Lower leg skin (tissue), 4 donors: ENCODE results near the gene CKM. TPM values are rescaled to one million over a fixed set of nuclear protein-coding genes. Genes with fewer than 3 reads are reported as not detected.

Experiments
- DNase-seq, 2 donors: peaks; one replicate each; pipeline ENCODE4 v3.0.0-alpha.2; 2019; ENCODE audit warnings: low spot score in 2 of 2
- H3K4me3 ChIP-seq: fragments of 200-600 bp; sonication (generic); 2 replicates; pipeline ENCODE4 v1.5.1; 2017; ENCODE audit warnings: mild to moderate bottlenecking, low read depth; ENCODE audit not compliant: poor library complexity, severe bottlenecking
- CTCF ChIP-seq, 3 donors: fragments of 450-650 bp; IDR thresholded peaks; one replicate each; pipeline ENCODE4 v1.5.1; 2016; ENCODE audit warnings: antibody characterized with exemption in 3 of 3, mild to moderate bottlenecking in 3 of 3, moderate library complexity in 2 of 3
- POLR2A ChIP-seq, 2 donors: fragments of 450-650 bp; IDR thresholded peaks; one replicate each; pipeline ENCODE4 v1.6.1; 2016 to 2017; ENCODE audit warnings: antibody characterized with exemption in 2 of 2, mild to moderate bottlenecking in 1 of 2, moderate library complexity in 1 of 2
- WGBS, 2 donors: methylation state at CpG; one replicate each; pipeline ENCODE4 v1.1.5; 2018; 5-methylcytosine and 5-hydroxymethylcytosine counted together
- intact Hi-C: fragments of 100-400 bp; cut with DNase I; formaldehyde crosslinking; loops from one replicate; pipeline ENCODE4 v1.15.0; 2023; ENCODE audit warnings: low total_unique reads
- total RNA-seq, 4 donors: library from RNA; depleted of rRNA; stranded (reverse); fragments of >200 nt; gene quantifications; one replicate each; pipeline ENCODE4 v1.1.0, GENCODE V29; 2016

Gene CKM
- total RNA-seq, 4 donors from 2014 or later = 0.13 to 2.9 (median 1.3) TPM; not detected in 1

- DNase-seq = no peak
- no peak overlapping the region for H3K4me3 ChIP-seq
- WGBS, 2 donors = 82 to 83% methylated on average over 10 of the region's 10 CpGs
- intact Hi-C loops = no loop called here
- TF ChIP-seq POLR2A (IDR thresholded peaks at IDR 0.05) (no peak), CTCF (IDR thresholded peaks at IDR 0.05) (no peak)
Observed at GRCh38 chr19:45333609-45334303, 11.1 kb upstream of the CKM start.

GRCh38 chr19:45331411-45331810 lies 8.7 kb upstream of the CKM start:
- H3K4me3 ChIP-seq = no peak overlapping the region
- no peak for DNase-seq
- intact Hi-C loops = no loop called here
- TF ChIP-seq POLR2A (IDR thresholded peaks at IDR 0.05) = no peak
- TF ChIP-seq CTCF (IDR thresholded peaks at IDR 0.05) = no peak
- WGBS, 2 donors = 84 to 88% methylated on average over 7 of the region's 7 CpGs

- WGBS, 2 donors = 71 to 78% methylated on average over 13 of the region's 13 CpGs
- intact Hi-C loops = loop anchor here (10.0 kb wide), 1 partner anchor 423 kb away; the partner anchor contains the start of gene APOE
- DNase-seq = no peak
- TF ChIP-seq POLR2A (IDR thresholded peaks at IDR 0.05) (no peak), CTCF (IDR thresholded peaks at IDR 0.05) (no peak)
- H3K4me3 ChIP-seq = no peak overlapping the region
Observed at GRCh38 chr19:45327404-45328143, 4.9 kb upstream of the CKM start.

- no peak for TF ChIP-seq POLR2A (IDR thresholded peaks at IDR 0.05)
- no peak for TF ChIP-seq CTCF (IDR thresholded peaks at IDR 0.05)
- intact Hi-C loops = loop anchor here (10.0 kb wide), 1 partner anchor 420 kb away; the partner anchor contains the start of gene APOE
- H3K4me3 ChIP-seq = no peak overlapping the region
- WGBS, 2 donors = 63% methylated on average over 11 of the region's 11 CpGs
- DNase-seq = no peak
Observed at GRCh38 chr19:45324349-45324907, 1.8 kb upstream of the CKM start.

- 2 to 4% methylated on average over 28 to 30 of the region's 30 CpGs for WGBS, 2 donors
- TF ChIP-seq POLR2A (IDR thresholded peaks at IDR 0.05) = no peak
- no peak for TF ChIP-seq CTCF (IDR thresholded peaks at IDR 0.05)
- DNase-seq = no peak
- intact Hi-C loops = loop anchor here (10.0 kb wide), 1 partner anchor 419 kb away; the partner anchor contains the start of gene APOE
- no peak overlapping the region for H3K4me3 ChIP-seq
Observed at GRCh38 chr19:45323671-45324081, 1.0 kb upstream of the CKM start.
